AG04450 (cell line): ENCODE data around the gene KDM2B. TPM values are rescaled to one million over a fixed set of nuclear protein-coding genes. Genes with fewer than 3 reads are reported as not detected.

Source experiments
- CTCF ChIA-PET: fragments of 300-600, 350-600 bp; formaldehyde crosslinking; extraction: SDS; loops from one replicate; lab custom pipeline; 2022; ENCODE audit warnings: antibody characterized with exemption, inconsistent platforms; lab: Charles Lee
- POLR2A ChIA-PET: fragments of 350-600 bp; formaldehyde crosslinking; extraction: SDS; loops from one replicate; lab custom pipeline; 2021; ENCODE audit warnings: antibody characterized with exemption, inconsistent platforms; lab: Yijun Ruan, JAX
- DNase-seq: peaks from one replicate; pipeline ENCODE4 v3.0.0-alpha.2; 2011; ENCODE audit warnings: low read depth, low spot score
- H3K27ac ChIP-seq: one replicate; pipeline ENCODE4 v1.5.1; 2012; ENCODE audit warnings: low read depth, low read length, control low read depth
- H3K27me3 ChIP-seq: one replicate; pipeline ENCODE4 v1.6.0; 2012; ENCODE audit warnings: low read length; ENCODE audit not compliant: control insufficient read depth, insufficient read depth
- H3K4me3 ChIP-seq: 2 replicates; pipeline ENCODE4 v1.5.1; 2011; ENCODE audit warnings: mild to moderate bottlenecking, low read depth, low read length, control low read depth
- H3K9me3 ChIP-seq: 2 replicates; pipeline ENCODE4 v1.5.1; 2012; ENCODE audit warnings: low read length; ENCODE audit not compliant: control insufficient read depth, insufficient read depth
- polyA plus RNA-seq: library from polyadenylated mRNA; depleted of rRNA; stranded (reverse); fragments of >200 nt; gene quantifications from 2 replicates; pipeline ENCODE4 v1.2.3, GENCODE V29; 2011
- TF ChIP-seq, protein P1 (sequence below): IDR thresholded peaks from 2 replicates; pipeline ENCODE4 v1.5.1; 2011; ENCODE audit warnings: low read depth, low read length, control low read depth, inconsistent platforms

The KDM2B gene
- polyA plus RNA-seq, 1 experiment = 12.9 TPM

- no peak overlapping the region for H3K4me3 ChIP-seq
- no peak for DNase-seq
- CTCF ChIA-PET = interaction anchor here (0.6 to 0.8 kb wide), 2 partner anchors 13 to 50 kb away, joined by 3 read pairs; no protein-coding TSS in a partner anchor
Measured at GRCh38 chr12:121602766-121603165, 21.9 kb upstream of the KDM2B start.

DNA sequence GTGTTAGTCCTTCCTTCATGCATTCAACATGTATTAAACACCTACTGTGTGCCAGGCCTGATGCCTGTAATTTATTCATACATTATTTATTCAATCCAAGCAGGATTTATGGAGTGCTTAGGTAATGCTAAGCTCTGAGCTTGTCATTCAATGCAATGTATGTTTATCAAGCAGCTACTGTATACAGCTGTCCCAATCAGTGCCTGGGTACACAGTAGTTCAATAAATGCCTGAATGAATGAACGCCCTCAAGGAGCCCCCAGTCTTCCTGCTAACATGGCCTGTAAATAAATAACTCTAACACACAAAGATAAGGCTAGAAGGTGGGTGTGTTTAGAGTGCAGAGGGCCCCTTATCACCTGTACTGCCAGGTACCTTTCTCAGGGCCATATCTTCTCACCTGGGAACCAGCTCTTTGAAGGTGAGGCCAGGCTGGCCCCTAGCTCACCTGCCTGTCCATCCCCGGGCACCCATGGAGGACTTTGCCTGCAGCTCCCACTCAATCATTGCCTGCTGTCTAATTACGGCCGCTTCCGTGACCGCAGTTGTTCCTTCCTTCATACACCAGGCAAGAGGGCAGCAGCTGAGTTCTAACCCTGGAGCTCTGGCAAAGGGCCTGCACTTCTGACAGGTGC is 20.0 kb upstream of the KDM2B start:
- ChIA-PET CTCF (interaction anchor here (0.5 to 2.3 kb wide), 3 partner anchors 24 to 81 kb away, joined by 3 to 8 read pairs (median 6); no protein-coding TSS in a partner anchor), POLR2A (interaction anchor here (0.6 kb wide), 1 partner anchor 21 kb away, joined by 3 read pairs; no protein-coding TSS in a partner anchor)
- no peak overlapping the region for H3K4me3 ChIP-seq
- H3K27ac ChIP-seq = no peak overlapping the region
- no peaks in the 10 kb centered on the region for H3K27me3 ChIP-seq
- DNase-seq = no peak
- TF ChIP-seq, protein P1, sequence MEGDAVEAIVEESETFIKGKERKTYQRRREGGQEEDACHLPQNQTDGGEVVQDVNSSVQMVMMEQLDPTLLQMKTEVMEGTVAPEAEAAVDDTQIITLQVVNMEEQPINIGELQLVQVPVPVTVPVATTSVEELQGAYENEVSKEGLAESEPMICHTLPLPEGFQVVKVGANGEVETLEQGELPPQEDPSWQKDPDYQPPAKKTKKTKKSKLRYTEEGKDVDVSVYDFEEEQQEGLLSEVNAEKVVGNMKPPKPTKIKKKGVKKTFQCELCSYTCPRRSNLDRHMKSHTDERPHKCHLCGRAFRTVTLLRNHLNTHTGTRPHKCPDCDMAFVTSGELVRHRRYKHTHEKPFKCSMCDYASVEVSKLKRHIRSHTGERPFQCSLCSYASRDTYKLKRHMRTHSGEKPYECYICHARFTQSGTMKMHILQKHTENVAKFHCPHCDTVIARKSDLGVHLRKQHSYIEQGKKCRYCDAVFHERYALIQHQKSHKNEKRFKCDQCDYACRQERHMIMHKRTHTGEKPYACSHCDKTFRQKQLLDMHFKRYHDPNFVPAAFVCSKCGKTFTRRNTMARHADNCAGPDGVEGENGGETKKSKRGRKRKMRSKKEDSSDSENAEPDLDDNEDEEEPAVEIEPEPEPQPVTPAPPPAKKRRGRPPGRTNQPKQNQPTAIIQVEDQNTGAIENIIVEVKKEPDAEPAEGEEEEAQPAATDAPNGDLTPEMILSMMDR = no peak
- no peaks in the 10 kb centered on the region for H3K9me3 ChIP-seq

More at GRCh38 chr12:121602766-121603165, 21.9 kb upstream of the KDM2B start:
- TF ChIP-seq, protein P1 = no peak
- H3K27ac ChIP-seq = no peak overlapping the region
- POLR2A ChIA-PET = no interaction called here
- no peaks in the 10 kb centered on the region for H3K9me3 ChIP-seq
- no peaks in the 10 kb centered on the region for H3K27me3 ChIP-seq

- Histone ChIP-seq H3K27me3 (no peaks in the 10 kb centered on the region), H3K4me3 (no peak overlapping the region), H3K27ac (no peak overlapping the region), H3K9me3 (no peaks in the 10 kb centered on the region; the same call in 1 of the 2 replicates)
- POLR2A ChIA-PET = no interaction called here
- no peak for DNase-seq
- TF ChIP-seq, protein P1 = no peak
- CTCF ChIA-PET = interaction anchor here (0.6 to 1.4 kb wide), 2 partner anchors 28 to 42 kb away, joined by 3 read pairs; no protein-coding TSS in a partner anchor
Measured at GRCh38 chr12:121596526-121596925, 15.7 kb upstream of the KDM2B start.

- TF ChIP-seq, protein P1 = no peak
- no peaks in the 10 kb centered on the region; the same call in 1 of the 2 replicates for H3K9me3 ChIP-seq
- H3K27me3 ChIP-seq = no peaks in the 10 kb centered on the region
- no peak overlapping the region for H3K4me3 ChIP-seq
- DNase-seq = no peak
- H3K27ac ChIP-seq = no peak overlapping the region
- ChIA-PET POLR2A (no interaction called here), CTCF (interaction anchor here (1.4 kb wide), 1 partner anchor 29 kb away, joined by 3 read pairs; no protein-coding TSS in a partner anchor)
Measured at GRCh38 chr12:121595520-121595919, 14.7 kb upstream of the KDM2B start.

DNA sequence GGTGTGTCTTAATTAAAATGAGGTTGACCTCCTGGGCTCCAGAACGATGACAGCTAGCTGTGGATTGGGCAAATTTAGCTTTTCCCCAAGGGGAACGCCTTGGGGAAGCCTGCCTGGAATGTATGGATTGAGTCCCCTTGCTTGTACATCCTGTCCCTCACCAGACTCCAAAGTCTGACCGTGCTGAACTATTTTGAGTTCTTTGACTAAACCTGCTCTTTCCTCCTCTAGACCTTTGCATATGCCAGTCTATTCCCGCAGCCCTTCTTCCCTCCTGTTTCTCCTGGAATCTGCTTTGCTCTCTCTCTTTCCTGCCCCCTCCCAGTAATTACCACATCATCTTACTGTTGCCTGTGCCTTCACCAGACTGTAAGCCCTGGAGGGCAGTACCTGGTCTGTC is 11.5 kb upstream of the KDM2B start:
- DNase-seq = no peak

More for the DNA sequence above, 11.5 kb upstream of the KDM2B start:
- Histone ChIP-seq H3K27me3 (no peaks in the 10 kb centered on the region), H3K27ac (no peak overlapping the region), H3K9me3 (no peaks in the 10 kb centered on the region; the same call in 1 of the 2 replicates), H3K4me3 (no peak overlapping the region)
- ChIA-PET CTCF (no interaction called here), POLR2A (no interaction called here)
- TF ChIP-seq, protein P1 = no peak
